SK-N-DZ (cell line): Measurements from ENCODE around the gene EPHA8. TPM values are rescaled to one million over a fixed set of nuclear protein-coding genes. Genes with fewer than 3 reads are reported as not detected.

Experiments used
- DNase-seq: peaks from one replicate; pipeline ENCODE4 v3.0.0-alpha.2; 2015; ENCODE audit warnings: low spot score
- polyA plus RNA-seq, 2 experiments: library from polyadenylated mRNA; depleted of rRNA; stranded (reverse); fragments of >200 nt; gene quantifications; 2 replicates each; pipeline ENCODE4 v1.2.3, GENCODE V29; 2014

Gene EPHA8
- polyA plus RNA-seq (2014; cell fraction: cytosol; rRNA removed): 0.07 and 0.25 TPM in 2 replicates
- polyA plus RNA-seq (2014; cell fraction: nucleus; rRNA removed): 0.08 and 0.50 TPM in 2 replicates

GRCh38 chr1:22562584-22563583 lies at the start of gene EPHA8:
Gene EPHA8 (plus strand): TSS chr1:22563489. CDS start chr1:22563636, 147 bp downstream.
- DNase-seq: no peak

- DNase-seq: no peak
Measured at GRCh38 chr1:22516906-22517571, 46.2 kb upstream of the EPHA8 start.

GRCh38 chr1:22517956-22518355 lies 45.3 kb upstream of the EPHA8 start:
- DNase-seq: no peak

DNA sequence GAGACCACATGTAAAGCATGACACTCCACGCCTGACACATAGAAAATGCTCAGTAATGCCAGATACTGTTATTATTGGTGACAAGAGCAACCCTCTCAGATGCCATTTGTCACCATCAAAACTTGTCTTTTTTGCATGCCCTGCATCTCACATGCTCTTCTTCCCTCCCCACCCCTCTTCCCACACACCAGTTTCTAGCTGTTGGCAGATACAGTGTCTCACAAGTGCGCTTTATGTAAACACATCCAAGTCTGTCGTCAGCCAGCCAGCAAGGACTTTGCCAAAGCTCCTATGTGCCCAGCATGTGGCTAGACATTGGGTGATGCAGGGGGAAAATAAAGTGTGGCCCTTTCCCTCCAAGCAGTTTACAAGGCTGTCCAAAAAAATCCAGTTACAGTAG lies 44.9 kb upstream of the EPHA8 start:
- DNase-seq: no peak

- no peak for DNase-seq
Measured at GRCh38 chr1:22520871-22521270, 42.4 kb upstream of the EPHA8 start.

DNA sequence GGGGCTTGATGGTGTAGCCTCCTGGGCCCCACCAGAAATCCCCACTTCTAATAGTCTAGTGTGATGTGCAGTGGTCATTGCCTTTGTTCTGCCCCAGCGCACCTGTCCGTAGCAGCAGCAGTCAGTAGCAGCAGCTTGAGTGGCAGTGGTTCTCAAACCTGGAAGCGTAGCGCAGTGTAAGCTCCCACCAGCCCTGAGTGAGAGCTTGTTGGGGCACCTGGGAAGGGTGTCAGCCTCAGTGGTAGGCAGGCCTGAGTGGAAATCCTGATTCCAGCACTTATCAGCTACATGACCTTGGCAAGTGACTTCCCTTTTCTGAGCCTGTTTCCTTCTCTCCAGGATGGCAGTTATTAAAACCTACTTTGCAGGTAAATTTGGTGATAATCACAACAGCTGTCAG lies 41.6 kb upstream of the EPHA8 start:
- no peak for DNase-seq

GRCh38 chr1:22522221-22522743 lies 41.0 kb upstream of the EPHA8 start:
- no peak for DNase-seq

GRCh38 chr1:22524481-22524880 lies 38.8 kb upstream of the EPHA8 start:
- no peak for DNase-seq

DNA sequence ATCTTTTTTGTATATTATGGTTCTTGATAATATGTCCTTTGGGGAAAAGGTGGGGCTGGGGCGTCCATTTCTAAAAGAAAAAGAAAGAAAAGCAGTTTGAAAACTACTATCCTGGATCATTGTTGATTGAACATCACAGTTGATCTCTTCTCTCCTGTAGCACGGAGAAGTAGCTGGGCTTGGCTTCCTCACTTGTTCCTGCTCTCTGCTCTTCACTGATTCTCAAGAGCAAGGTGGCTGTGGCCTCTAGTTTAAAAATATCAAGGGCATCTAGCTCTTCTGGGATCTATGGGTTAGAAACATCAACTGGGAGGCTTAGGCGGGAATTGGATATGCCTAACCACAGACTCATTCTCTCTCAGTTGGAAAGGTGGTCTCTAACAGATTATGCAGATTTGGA lies 38.1 kb upstream of the EPHA8 start:
- DNase-seq: no peak

DNA sequence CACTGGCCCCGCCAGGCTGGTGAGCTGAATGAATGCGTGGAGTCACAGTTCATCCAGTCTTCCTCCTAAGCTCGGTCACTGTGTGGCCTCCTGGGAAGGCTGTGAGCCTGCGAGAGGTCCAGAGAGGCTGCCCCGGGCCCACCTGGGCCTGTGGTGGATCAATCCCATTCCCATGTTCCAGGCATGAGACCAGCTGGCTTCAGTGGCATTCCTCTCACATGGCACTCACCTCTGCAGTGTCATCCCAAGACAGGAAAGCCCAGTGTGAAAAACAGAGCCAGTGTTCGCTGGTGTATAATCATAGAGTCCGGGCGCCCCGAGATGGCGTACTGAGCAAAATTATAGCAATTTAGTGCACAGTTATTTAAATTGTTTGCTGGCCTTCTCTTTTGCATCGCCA lies 37.6 kb upstream of the EPHA8 start:
- DNase-seq: no peak

- DNase-seq: no peak
Measured at GRCh38 chr1:22526098-22526497, 37.2 kb upstream of the EPHA8 start.

DNA sequence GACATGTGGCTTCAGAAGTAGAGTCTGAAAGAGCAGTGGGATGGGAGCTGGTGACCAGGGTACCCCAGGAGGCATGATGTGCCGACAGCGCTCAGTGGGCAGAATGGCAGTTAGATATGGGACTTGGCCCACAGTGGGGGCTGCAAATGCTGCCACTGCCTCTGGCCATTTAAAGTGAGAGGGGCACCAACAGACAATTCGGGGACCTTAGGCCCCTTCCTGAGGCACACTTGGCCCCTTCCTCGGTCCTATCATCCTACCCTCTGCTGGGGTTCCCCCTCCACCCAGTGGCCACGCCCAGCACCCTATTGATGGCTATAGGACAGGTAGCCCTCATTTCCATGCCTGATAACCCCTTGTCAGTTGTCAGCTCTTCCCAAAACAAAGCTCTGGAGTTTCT lies 36.6 kb upstream of the EPHA8 start:
- no peak for DNase-seq

GRCh38 chr1:22527122-22527521 lies 36.2 kb upstream of the EPHA8 start:
- no peak for DNase-seq

DNA sequence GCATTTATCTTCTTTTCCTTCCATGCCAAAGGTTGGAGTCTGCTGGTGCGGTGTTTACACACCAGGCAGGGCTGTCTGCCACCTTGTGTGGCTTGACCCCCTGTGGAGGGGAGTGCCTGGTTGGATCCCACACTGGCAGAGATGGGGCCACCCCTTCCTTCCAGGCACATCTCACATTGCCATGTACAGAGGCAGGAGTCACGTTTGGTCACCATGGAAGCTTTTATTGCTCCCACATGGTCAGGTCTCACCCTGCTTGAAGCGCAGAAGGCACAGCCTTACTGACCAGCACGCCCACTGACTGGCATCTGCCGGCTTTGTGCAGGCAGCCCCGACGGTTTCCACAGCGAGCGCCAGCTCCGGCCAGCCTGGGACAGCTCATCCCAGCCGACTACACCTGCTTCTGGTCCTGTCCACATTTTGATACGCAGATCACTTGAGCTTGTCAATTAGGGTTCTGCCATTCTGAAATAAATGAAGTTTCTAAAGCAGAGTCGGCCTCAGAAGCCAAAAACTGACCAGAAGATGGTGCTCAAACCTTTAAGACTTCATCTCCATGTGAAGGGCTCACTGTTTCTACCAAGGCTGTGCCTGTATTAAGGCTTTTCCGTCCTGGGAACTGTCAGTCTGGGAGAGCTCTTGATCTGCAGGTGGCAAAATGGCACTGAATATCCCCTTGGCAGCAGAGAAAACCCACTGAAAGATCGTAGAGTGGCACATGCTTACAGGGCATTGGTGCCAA lies 35.6 kb upstream of the EPHA8 start:
- DNase-seq: no peak

DNA sequence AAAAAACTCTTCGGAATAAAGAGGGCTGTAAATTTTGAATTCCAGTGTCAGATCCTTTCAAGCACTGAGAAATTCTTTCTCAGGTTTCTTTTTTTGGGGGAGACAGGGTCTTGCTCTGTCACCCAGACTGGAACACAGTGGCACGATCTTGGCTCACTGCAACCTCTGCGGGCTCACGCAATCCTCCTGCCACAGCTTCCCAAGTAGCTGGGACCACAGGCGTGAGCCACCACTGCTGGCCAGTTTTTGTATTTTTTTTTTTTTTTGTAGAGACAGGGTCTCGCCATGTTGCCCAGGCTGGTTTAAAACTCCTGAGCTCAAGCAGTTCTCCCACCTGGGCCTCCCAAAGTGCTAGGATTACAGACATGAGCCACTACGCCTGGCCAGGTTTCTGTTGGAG lies 34.8 kb upstream of the EPHA8 start:
- DNase-seq: no peak

DNA sequence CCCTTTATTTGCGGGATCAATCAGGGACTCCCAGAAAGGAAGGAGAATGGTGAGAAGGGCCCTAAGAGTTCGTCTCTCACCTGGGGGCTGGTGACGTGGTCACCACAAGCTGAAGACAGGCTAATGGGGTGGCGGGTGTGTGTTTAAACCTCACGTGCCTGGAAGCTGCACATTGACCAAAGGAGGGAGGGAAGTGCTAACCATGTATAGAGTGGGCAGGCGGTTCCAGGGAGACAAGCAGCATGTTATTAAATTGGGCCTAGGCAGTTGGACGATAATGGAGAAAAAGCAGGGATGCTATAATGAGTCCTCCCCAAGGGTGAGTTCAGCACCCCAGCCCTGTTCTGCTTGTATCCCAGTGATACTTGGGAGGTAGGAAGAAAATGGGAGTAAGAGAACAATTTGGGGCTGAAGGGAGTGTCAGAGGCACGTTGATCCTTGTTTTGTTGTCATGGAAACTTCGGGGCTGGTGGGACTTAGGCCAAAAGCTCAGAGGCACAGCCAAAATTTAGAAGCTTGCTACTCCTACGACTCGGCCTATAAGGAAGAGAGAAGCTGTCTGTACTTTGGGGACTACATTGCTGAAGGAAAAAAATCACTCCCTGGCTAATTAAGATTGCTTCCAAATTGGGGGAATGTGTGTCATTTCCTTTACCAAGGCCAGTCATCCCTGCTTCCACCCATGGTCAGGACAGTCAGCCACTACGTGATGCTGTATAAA lies 33.2 kb upstream of the EPHA8 start:
- no peak for DNase-seq

GRCh38 chr1:22530715-22531114 lies 32.6 kb upstream of the EPHA8 start:
- no peak for DNase-seq

DNA sequence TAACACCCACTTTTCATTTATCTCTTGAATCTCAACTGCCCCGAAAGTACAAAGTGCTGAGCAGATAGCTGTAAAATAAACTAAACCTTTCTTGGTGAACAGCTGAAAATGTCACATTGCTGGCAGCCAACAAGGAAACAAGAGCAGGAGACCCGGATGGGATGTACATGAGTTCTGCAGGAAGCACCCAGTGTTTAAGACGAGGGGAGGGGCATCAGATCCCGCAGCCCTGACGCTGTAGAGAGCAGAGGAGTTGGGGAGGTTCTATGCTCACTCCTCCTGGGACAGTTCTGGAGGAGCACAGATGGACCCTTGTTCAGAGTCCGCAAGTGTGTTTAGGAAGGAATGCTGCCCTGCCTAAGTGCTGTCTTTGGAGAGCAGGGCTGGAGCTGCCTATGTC lies 32.0 kb upstream of the EPHA8 start:
- no peak for DNase-seq

- no peak for DNase-seq
Measured at GRCh38 chr1:22533244-22533895, 29.9 kb upstream of the EPHA8 start.

GRCh38 chr1:22534951-22535350 lies 28.3 kb upstream of the EPHA8 start:
- no peak for DNase-seq
